ENCODE results near the gene TXNDC16. TPM values are rescaled to one million over a fixed set of nuclear protein-coding genes. Genes with fewer than 3 reads are reported as not detected.
"Not testable (repeated sequence)": the region's sequence is repeated elsewhere in the genome, so short reads cannot be mapped to it uniquely, and the experiment has no call there.

TXNDC16 gene
- total RNA-seq, 1 donor from 2014 or later: 11.5 TPM

GRCh38 chr14:52590318-52590717 lies 38.0 kb upstream of the TXNDC16 start:
- DNase-seq (ENCODE audit: low read depth, low spot score): no peak
- Mint-ChIP-seq H3K4me3 (no peak overlapping the region), H3K27ac (ENCODE audit: unreplicated experiment) (no peak overlapping the region), H3K36me3 (ENCODE audit: low read depth) (peaks cover 11% of the 10 kb centered on the region), H3K4me1 (no peaks in the 10 kb centered on the region), H3K9me3 (peaks cover 12% of the 10 kb centered on the region), H3K27me3 (ENCODE audit: low read depth) (no peaks in the 10 kb centered on the region)
- no peak for TF ChIP-seq CTCF (conservative IDR thresholded peaks at IDR 0.05)

- H3K27me3 Mint-ChIP-seq (ENCODE audit: low read depth): no peaks in the 10 kb centered on the region
- H3K36me3 Mint-ChIP-seq (ENCODE audit: low read depth): peaks cover 9% of the 10 kb centered on the region
- no peak overlapping the region for H3K27ac Mint-ChIP-seq (ENCODE audit: unreplicated experiment)
- peaks cover 12% of the 10 kb centered on the region for H3K9me3 Mint-ChIP-seq
- no peak for TF ChIP-seq CTCF (conservative IDR thresholded peaks at IDR 0.05)
- no peak overlapping the region for H3K4me3 Mint-ChIP-seq
- DNase-seq (ENCODE audit: low read depth, low spot score): no peak
- no peaks in the 10 kb centered on the region for H3K4me1 Mint-ChIP-seq
Observed at GRCh38 chr14:52589646-52590045, 37.3 kb upstream of the TXNDC16 start.

GRCh38 chr14:52583544-52583943 lies 31.2 kb upstream of the TXNDC16 start:
- no peak overlapping the region for H3K4me3 Mint-ChIP-seq
- H3K4me1 Mint-ChIP-seq: no peaks in the 10 kb centered on the region
- H3K9me3 Mint-ChIP-seq: no peaks in the 10 kb centered on the region
- no peaks in the 10 kb centered on the region for H3K27me3 Mint-ChIP-seq (ENCODE audit: low read depth)
- no peak for DNase-seq (ENCODE audit: low read depth, low spot score)
- TF ChIP-seq CTCF (conservative IDR thresholded peaks at IDR 0.05): no peak
- H3K36me3 Mint-ChIP-seq (ENCODE audit: low read depth): no peaks in the 10 kb centered on the region
- H3K27ac Mint-ChIP-seq (ENCODE audit: unreplicated experiment): no peak overlapping the region

- H3K27me3 Mint-ChIP-seq (ENCODE audit: low read depth): no peaks in the 10 kb centered on the region
Observed at GRCh38 chr14:52575858-52576257, 23.6 kb upstream of the TXNDC16 start.

GRCh38 chr14:52568454-52568853 lies 16.1 kb upstream of the TXNDC16 start:
- peaks cover 29% of the 10 kb centered on the region for H3K36me3 Mint-ChIP-seq (ENCODE audit: low read depth)
- not testable (repeated sequence) for H3K4me3 Mint-ChIP-seq; H3K27me3 Mint-ChIP-seq (ENCODE audit: low read depth); H3K27ac Mint-ChIP-seq (ENCODE audit: unreplicated experiment); DNase-seq (ENCODE audit: low read depth, low spot score); H3K4me1 Mint-ChIP-seq
- peaks cover 12% of the 10 kb centered on the region for H3K9me3 Mint-ChIP-seq

More at GRCh38 chr14:52575858-52576257, 23.6 kb upstream of the TXNDC16 start:
- no peak for TF ChIP-seq CTCF (conservative IDR thresholded peaks at IDR 0.05)
- Mint-ChIP-seq H3K4me1 (no peaks in the 10 kb centered on the region), H3K36me3 (ENCODE audit: low read depth) (peaks cover 17% of the 10 kb centered on the region), H3K4me3 (no peak overlapping the region), H3K27ac (ENCODE audit: unreplicated experiment) (no peak overlapping the region), H3K9me3 (peaks cover 9% of the 10 kb centered on the region)
- DNase-seq (ENCODE audit: low read depth, low spot score): no peak

GRCh38 chr14:52563120-52563519 lies 10.8 kb upstream of the TXNDC16 start:
- Mint-ChIP-seq H3K4me1 (no peaks in the 10 kb centered on the region), H3K4me3 (no peak overlapping the region), H3K36me3 (ENCODE audit: low read depth) (peaks cover 3% of the 10 kb centered on the region), H3K27ac (ENCODE audit: unreplicated experiment) (no peak overlapping the region), H3K9me3 (no peaks in the 10 kb centered on the region), H3K27me3 (ENCODE audit: low read depth) (no peaks in the 10 kb centered on the region)
- TF ChIP-seq CTCF (conservative IDR thresholded peaks at IDR 0.05): no peak
- no peak for DNase-seq (ENCODE audit: low read depth, low spot score)
